Epithelial cell of proximal tubule (primary cell): Measurements from ENCODE around the gene NOL9. TPM values are rescaled to one million over a fixed set of nuclear protein-coding genes. Genes with fewer than 3 reads are reported as not detected.
A peak's percentile ranks its signal among the peaks of the same experiment; 100 is the strongest.
"Not testable (repeated sequence)": the region's sequence is repeated elsewhere in the genome, so short reads cannot be mapped to it uniquely, and the experiment has no call there.

ENCODE experiments used
- DNase-seq: peaks from one replicate; pipeline ENCODE4 v3.0.0-alpha.2; 2011; ENCODE audit warnings: low read depth
- H3K4me3 ChIP-seq: 2 replicates; pipeline ENCODE4 v1.5.1; 2011; ENCODE audit warnings: low read depth, mild to moderate bottlenecking, low read length
- CTCF ChIP-seq: conservative IDR thresholded peaks from 2 replicates; pipeline ENCODE4 v1.5.1; 2012; ENCODE audit warnings: low read depth, mild to moderate bottlenecking, low read length
- total RNA-seq: library from RNA; depleted of rRNA; stranded (reverse); fragments of >200 nt; gene quantifications from 2 replicates; pipeline ENCODE4 v1.2.3, GENCODE V29; 2015

NOL9 gene
- total RNA-seq, 1 donor from 2014 or later, result 18.5 TPM

GRCh38 chr1:6600410-6601048 is 46.2 kb upstream of the NOL9 start:
- TF ChIP-seq CTCF, result no peak
- DNase-seq, result no peak
- H3K4me3 ChIP-seq, result peak overlapping the region; percentile 76

- not testable (repeated sequence) for DNase-seq
Observed at GRCh38 chr1:6599991-6600390, 45.7 kb upstream of the NOL9 start.

GRCh38 chr1:6599141-6599975 is 45.0 kb upstream of the NOL9 start:
- TF ChIP-seq CTCF, result no peak
- DNase-seq, result no peak
- peak overlapping the region; percentile 76 for H3K4me3 ChIP-seq

More at GRCh38 chr1:6599991-6600390, 45.7 kb upstream of the NOL9 start:
- H3K4me3 ChIP-seq, result peak overlapping the region; percentile 76

GRCh38 chr1:6597777-6598131 is 43.4 kb upstream of the NOL9 start:
- no peak for TF ChIP-seq CTCF
- no peak overlapping the region for H3K4me3 ChIP-seq
- no peak for DNase-seq

GRCh38 chr1:6596886-6597776 is 42.8 kb upstream of the NOL9 start:
- no peak for DNase-seq
- TF ChIP-seq CTCF, result no peak
- no peak overlapping the region for H3K4me3 ChIP-seq

- no peak for DNase-seq
- TF ChIP-seq CTCF, result no peak
- H3K4me3 ChIP-seq, result no peak overlapping the region
Observed at GRCh38 chr1:6596351-6596750, 42.0 kb upstream of the NOL9 start.
